Hypothalamus (tissue), 51 donors: ENCODE results near the gene FOXA2.
"Not testable (repeated sequence)": the region's sequence is repeated elsewhere in the genome, so short reads cannot be mapped to it uniquely, and the experiment has no call there.

ENCODE experiments used
- DNase-seq, 51 donors: peaks; one replicate each; lab custom pipeline; 2025; lab: John Stamatoyannopoulos, UW

FOXA2 gene

DNA sequence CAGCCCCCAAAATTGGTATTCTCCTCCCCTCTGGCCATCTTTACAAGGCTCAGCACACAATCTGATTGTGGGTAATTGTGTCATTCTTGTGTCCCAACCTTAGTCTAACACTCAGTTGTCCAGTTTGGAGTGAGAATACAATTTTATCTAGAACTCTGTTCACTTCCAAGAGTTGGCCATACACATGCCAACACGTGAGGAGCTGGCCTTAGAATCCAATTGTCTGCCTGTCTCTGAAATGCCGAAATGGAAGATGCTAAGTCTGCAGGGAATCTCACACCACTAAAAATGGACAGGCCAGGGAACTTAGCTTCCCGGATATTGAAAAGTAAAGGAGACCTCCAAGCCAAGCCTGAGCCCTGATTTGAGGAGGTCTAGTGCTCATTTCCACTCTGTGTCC lies 12.3 kb downstream of the FOXA2 start:
- DNase-seq = no peak

DNA sequence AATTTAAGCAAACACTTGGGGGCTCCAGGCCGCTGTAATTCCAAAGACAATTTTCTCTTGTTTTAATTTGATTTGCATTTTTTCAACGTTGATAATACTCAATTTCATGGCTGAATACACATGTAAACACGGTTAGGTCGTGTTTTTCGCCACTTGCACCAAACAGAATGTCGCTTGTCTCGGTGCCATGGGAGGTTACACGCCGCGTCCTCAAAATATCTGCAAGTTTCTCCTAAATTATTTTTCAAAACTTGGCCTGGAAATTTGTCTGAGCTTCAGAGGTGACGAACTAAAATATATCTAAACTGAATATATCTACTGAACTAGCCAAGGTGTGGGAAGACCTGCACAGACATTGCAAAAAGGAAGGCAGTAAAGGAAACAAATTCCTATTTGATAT lies 15.0 kb downstream of the FOXA2 start:
- DNase-seq = no peak

DNA sequence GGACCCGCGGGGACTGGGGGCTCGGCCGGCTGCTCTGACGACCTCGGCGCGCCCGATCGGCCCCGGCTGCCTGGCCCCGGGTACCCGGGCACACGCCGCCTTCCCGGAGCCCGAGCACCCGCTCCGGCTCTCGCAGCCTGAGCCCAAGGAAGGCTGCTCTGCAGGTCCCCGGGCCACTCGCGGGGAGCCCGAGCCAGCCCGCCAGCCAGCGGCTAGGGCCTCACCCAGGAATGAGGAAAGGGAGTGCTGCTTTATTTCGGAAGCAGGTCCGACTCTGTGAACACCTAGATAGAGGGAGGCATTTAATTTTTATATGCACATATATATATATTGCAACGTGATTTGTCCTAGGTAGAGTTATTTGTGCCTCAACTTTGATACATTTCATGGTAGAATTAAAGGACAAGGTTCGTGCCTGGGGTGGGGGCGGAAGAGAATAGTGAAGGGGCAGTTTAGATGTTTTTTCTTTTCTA lies 15.5 kb downstream of the FOXA2 start:
- no peak for DNase-seq

DNA sequence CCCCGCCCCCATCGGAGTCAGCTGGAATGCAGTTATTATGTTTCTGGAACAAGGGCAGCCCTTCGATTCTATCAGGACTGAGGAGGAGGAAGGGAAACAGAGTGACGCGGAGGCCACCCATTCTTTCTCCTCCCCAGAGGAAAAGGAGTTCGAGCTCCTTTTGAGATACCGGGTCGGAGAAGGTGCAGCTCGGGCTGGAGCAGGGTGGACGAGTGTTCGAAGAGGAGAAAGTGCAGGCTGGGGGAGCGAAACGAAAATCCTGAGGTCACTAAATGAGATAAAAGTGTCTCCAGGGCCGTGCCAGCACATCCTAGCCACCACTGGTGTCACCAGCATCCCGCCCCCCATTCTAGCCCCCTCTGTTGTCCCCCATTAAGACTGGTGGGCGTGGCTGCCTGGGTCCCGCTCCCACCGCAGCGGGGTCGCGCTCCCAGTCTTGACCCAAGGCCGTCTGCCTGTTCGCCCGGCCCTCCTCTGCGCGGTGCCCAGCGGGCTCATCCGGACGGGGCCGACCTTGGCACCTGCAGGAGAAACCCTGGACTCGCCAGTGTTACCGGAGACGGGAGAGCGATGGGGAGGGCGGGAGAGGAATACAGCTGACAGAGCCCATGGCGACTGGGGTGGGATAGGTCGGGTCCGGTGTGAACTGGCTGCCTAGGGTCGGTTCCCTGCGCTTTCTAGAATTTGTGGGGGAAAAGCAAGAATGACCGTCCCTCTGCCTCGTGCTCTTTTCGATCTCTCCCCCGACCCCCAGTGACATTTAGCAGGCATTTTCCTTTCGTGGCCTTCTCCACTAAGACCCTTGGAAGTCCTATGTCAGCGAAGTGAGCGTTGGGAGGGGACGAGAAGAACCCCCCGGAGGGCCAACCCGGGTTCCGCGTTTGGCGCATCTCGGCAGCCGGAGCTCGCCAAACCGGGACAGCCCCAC lies 16.2 kb downstream of the FOXA2 start:
- no peak for DNase-seq

DNA sequence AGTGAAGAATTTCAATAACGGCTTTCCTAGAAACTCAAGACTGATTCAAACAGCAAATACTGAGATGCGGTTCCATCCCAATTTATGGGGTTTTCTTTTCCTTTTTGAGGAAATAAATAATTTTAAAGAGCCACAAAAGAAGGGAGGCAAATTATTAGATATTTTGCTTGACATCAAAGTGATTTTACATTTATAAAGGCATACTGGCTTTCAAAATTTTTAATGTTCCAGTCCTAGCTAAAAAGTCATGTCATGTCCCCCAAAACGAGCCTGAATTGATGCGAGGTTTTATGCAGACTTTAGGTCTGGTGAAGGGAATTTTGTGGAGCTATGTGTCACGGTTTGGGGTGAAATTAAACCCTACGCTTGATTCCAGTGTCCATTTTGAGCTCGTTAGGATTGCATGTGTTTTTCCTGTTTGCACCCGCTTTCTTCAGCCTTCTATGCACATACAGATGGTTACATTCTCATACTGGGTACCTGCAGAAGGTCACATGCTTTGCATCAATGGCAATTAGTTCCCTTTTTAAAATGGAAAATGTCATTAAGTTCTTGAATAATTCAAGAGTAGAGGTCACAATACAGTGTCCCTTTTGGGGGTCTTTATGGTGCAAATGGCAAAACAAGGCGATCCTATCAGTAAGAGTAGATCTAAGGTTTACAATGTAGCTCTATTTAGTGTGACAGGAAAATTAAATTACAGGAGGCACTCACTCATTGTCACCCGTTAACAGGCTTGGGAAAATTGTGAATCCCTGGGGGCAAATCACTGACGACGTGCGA lies 17.3 kb downstream of the FOXA2 start:
- DNase-seq = no peak

DNA sequence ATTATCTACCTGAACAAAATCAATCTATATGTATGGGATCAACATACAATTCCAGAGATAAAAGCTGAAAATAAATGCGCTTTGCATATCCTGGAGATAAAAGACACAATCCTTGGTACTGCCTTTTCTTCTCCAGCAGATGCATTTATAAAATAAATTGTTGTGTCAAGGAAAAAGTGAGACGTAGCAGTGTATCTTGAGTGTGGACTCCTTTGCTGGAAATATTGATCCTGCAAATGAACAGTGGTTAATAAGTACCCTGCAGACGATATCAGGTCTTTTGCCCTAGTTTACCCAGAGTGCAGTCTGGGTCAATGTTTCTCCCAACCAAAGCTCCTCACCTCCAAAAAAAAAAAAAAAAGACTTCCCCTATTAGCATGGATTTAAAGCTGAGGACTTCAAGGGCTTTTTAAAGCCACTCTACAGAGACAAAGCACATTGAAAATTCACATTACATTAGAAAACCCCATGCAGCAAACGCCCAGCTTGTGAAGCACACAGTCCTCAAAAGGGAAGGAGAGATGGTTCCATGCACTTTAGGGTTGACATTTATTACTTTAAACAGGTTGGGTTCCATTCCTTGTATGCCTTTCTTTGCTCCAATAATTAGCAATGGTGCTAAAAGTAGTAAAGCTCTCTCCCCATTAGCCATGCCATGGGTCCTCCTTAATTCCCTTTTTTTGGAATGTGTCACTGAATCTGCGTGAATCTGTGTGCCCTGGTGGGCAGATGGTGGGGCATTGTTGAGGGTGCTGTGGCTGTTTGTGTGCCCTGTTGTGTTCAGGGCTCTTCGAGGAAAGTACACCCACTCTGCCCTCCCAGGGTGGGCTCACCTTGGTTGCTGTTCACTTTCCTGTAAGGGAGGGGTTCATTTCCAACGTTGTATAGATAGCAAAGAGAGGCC lies 21.1 kb downstream of the FOXA2 start:
- no peak for DNase-seq

DNA sequence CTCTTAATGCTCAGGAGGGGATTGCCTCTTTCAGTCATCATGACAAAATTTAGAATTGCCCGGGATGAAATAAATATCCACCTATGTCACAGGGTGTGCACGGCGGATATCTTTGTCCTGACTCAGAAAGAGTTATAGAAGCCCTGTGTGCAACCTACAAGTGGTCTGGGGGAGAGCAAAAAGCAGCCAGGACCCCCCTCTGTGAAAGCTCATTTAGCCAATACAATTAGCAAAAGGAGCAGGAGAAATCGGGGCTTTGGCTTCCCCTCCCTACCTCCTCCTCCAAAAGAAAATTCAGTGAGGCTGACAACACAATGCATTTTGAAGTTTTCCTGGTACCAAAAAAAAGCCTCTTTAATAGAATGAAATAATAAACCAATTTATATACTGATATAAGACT lies 21.8 kb downstream of the FOXA2 start:
- DNase-seq = no peak

DNA sequence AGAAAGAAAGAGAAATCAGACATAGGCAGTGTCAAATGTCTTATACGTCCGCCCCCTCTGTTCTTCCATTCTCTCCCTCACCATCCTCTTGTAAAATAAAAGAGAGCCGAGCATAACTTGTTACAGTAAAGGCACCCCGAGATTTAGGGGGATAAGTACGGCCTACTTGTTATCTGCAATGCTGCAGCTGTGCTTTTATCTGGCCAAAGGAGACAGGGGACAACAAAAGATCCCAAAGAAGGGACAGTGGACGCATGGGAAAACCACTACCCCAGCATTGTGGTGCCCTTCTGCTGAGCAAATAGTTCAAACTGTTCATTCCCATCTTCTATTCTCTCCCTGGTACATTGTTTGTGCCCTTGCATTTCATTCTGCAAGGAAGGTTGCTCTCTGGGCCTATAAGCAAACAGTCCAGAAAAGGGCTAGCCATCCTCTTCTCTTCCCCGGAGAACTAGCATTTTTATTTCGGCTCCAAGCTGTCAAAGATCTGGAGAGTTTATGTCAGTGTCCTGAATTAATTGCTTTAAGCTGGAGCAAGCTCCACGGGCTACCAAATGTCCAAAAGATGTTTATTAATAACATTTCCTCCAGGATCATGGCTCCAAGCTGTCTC lies 22.3 kb downstream of the FOXA2 start:
- no peak for DNase-seq

DNA sequence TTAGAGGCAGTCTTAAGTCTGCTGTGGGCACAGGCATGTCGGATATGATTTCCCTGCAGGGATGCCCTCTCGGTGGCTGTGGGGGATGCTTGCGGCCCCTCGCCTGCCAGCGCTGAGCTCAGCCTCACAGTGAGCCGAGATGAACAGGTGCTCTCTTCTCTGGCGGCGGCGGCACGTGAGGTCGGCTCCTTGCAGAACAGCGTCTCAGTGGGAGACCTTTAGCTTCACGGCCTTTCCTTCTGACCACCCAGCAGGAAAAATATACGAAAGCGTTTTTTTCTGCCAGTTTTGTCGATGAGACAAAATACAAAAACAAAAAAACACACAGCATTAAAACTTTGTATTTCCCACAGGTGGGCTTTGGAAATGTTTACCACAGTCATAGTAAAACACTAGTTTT lies 23.6 kb downstream of the FOXA2 start:
- no peak for DNase-seq

DNA sequence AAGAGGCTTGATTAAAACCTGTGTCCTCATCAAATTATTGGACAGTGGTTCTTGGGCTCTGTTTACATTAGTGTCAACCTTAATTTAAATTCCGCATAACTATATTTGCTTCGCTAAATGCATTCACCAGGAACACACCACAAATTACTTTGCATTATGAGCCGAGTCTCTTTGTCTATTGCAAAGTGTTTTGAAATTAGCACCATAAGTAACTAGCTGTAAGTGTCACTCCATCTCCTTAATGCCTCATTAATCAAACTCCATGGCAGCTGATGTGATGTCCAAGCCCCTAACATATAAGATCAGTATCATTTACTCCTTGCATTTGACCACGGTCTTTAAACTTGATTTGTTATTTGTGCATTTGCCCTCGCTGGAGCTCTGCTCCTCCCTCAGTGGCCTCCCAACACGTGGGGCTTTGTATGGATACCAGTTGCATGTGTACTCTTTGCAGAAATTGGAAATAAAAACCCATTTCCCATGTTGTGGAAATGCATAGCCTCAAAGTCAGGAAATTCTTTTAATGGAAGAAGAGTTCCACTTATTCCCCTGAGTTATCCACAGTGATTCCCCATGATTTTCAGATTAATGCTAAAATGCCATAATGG lies 24.6 kb downstream of the FOXA2 start:
- DNase-seq = no peak

DNA sequence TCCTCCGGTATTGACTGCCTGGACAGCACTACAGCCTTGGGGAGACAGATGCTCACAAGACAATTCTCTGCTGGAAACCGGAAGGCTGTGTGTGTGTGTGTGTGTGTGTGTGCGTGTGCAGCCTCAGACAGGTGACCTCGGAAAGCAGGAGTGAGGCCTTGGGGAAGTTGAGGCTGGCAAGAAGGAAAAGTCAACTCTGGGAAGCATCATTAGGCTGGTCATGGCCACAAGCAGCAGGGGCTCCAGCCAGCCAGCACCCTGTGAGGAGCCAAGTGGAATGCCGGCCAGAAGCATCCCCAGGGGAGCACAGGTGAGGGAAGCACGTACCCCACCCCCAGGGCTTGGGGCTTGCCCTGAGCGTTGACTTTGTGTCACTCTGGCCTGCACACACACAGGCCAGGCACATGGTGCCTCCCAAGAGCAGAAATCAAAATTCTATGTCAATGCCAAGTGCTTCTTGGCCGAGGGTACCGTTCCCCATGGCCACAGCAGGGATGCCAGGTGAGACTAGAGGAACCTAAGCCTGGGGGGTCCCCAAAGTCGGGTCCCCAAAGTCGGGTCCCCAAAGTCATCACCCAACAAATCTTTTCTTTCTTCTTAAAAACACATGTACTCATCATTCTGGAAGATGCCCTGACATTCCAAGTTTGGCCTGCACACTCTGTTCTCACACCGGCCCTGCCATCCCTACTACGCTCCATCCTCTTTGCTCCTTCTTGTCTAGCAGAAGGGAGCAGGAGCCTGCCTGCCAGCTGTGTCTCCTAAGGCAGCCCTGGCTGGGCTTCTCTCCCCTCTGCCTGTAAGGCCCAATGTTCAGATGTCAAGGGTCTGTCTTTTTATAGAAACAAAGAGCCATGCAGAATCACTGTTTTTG lies 26.7 kb downstream of the FOXA2 start:
- DNase-seq = no peak

DNA sequence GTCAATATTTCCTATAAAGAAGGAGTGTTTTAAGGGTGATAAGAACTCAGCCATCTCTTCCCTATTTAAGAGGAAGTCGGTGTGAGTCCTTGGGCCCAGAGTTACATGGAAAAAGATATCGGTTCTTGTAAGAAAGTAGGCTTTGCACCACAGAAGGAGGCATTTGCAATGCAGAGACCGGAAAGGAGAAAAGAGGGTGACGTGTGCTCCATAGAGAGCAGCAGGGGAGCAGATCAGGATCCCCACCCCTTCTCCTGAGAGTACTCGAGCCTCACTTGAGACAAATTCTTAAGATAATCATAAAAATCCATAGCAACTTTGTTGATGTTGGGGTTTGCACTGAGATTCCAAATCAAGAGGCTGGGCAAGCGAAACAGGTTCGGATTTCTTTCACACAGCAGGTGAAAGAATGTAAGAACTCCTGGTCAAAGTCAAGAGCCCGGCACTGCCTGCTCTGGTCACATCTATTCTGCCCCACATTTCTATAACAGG lies 27.8 kb downstream of the FOXA2 start:
- DNase-seq = no peak

DNA sequence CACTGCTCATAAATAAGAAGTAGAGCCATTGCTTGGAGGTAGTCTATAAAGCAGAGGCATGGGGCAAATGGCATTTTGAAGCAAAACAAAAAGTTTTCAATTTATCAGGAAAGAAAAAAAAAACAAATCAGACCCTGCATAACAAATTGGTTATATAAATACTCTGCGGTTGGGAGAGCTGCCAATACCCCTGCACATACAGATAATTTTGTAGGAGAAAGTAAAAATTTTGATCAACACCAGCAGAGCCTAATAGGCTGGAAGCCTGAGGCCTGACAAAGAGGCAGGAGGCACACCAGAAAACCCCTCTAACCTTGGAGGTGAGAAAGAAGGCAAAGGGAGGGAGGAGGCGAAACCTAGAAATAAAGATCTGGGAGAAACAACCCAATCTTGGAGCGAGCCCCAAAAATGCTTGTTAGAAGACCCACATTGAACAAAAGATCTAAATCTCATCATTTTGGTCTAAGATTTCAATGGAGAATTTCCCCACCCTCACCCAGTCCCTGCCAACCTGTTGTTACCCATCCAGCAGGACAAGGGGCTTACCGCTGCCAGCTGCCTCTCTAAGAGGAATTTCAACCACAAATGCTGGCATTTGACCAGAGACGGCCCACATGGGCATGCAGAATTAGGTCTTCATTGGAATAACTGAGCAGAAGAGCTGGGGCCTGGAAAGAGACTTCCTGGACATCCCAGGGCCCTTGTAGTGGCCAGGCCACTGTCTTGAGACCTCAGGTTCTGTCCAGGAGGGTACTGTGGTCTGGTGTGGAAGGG lies 28.4 kb downstream of the FOXA2 start:
- DNase-seq = no peak

DNA sequence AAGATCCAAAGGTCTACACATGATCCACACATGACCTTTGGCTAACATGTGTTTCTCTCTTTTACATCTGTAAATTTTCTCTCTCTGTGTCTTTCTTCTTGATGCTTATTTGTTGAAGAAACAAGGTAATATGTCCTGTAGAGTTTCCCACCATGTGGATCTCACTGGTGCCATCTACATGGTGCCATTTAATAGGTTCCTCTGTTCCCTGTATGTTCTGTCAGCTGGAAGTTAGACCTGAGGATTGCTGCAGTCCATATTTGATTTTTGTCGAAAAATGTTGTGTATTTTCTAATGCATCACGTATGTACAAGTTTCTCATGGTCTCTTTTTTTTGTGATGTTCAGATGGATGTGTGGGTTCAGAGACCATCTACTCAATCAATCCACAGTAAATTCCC lies 30.0 kb downstream of the FOXA2 start:
- DNase-seq = no peak

DNA sequence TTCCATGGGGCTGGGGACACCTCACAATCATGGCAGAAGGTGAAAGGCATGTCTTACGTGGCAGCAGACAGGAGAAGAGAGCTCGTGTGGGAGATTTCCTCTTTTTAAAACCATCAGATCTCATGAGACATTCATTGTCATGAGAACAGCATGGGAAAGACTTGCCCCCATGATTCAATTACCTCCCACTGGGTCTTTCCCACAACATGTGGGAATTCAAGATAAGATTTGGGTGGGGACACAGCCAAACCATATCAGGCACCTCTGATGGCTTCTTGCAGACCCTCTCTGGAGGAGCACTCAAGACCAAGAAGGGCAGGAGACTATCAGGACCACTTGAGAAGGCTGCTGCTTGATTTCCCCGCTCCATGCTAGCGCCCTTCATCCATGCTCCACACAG lies 33.9 kb downstream of the FOXA2 start:
- DNase-seq = not testable (repeated sequence)

DNA sequence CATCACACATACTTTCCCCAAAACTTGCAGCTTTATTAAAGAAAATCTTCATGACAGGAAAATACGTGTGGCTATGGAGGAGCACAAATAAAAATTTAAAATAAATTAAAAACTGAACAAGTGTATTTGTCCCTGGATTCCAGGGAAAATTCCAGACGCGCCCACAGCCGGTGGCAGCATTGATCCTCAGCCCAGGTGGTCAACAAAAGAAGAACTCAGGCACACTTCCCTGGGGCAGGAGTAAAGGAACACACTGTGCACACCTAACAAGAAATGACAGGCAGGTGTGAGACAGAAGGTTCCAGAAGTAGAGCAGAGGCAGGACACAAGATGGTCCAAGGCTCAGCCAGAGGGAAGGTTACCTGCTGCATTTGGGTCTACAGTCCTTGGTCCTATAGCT lies 36.3 kb downstream of the FOXA2 start:
- no peak for DNase-seq

DNA sequence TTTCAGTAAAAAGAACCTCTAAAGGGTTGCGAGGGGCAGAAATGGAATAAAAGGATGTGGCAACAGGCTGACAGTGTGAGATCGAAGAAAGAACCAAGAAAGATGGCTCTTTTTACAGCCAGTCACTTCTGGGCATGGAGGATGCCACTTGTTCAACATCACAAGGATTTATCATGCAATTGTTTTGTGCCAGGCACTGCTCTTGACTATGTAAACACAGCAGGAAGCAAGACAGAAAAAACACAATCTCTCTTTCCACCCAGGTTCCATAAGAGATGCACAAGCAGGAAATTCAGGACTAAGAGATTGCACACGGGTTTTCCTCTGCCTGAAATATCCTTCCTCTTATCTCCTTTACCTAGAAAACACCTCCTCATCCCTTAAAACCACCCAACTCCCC lies 38.0 kb downstream of the FOXA2 start:
- DNase-seq = no peak

DNA sequence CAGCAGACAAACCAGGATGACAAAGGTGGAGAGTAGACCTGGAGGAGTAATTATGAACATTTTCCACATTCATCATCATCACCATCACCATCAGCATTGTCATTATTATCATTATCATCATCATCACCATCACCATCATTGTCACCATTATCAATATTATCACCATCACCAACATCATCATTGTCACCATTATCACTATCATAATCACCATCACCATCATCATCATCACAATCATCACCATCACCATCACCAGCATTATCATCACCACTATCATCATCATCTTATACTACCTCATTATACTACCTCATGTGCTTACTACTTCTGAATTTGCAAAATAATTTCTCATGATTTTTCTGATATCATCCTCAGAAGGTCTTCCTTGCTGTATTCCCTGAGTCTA lies 39.3 kb downstream of the FOXA2 start:
- DNase-seq = no peak
